Measurements from ENCODE around the gene SPRR2D.

DNA sequence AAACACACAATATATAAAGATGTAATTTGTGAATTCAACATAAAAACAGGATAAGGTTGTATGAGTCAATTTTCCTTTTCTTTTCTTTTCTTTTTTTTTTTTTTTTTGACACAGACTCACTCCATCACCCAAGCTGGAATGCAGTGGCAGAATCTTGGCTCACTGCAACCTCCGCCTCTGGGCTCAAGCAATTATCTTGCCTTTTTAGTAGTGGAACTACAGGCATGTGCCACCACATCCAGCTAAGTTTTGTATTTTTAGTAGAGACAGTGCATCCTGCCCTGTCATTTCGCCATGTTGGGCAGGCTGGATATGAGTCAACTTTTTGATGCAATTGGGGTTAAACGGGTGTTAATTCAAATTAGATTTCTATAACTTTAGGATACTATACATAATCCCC lies 40.8 kb upstream of the SPRR2D start:
- TF ChIP-seq POLR2A (IDR thresholded peaks at IDR 0.05; ENCODE audit: control extremely low read depth in 1 of 2, low read depth in 2 of 2, low read length in 2 of 2) (no peak), EZH2 (IDR thresholded peaks at IDR 0.05; ENCODE audit: low read depth, low read length, severe bottlenecking) (no peak), EP300 (IDR thresholded peaks at IDR 0.05; ENCODE audit: borderline replicate concordance in 1 of 2, low read depth in 2 of 2, low read length in 2 of 2) (no peak), SP1 (IDR thresholded peaks at IDR 0.05; ENCODE audit: low read depth, low read length) (no peak), POLR2AphosphoS5 (IDR thresholded peaks at IDR 0.05; ENCODE audit: low read depth, low read length) (no peak), SAP30 (IDR thresholded peaks at IDR 0.05; ENCODE audit: insufficient read depth, insufficient replicate concordance, low read length) (no peak), EGR1 (IDR thresholded peaks at IDR 0.05; ENCODE audit: borderline replicate concordance, low read depth, low read length) (no peak), SIN3A (conservative IDR thresholded peaks at IDR 0.05 in 1 of 2, IDR thresholded peaks at IDR 0.05 in 1 of 2; ENCODE audit: low read depth in 1 of 2, low read length in 2 of 2) (no peak), ZNF274 (IDR thresholded peaks at IDR 0.05; ENCODE audit: borderline replicate concordance, extremely low read depth, low read length) (no peak), JUN (IDR thresholded peaks at IDR 0.05; ENCODE audit: low read depth, low read length) (no peak), NRF1 (IDR thresholded peaks at IDR 0.05; ENCODE audit: low read depth, low read length) (no peak)
- TF ChIP-seq, protein P1, sequence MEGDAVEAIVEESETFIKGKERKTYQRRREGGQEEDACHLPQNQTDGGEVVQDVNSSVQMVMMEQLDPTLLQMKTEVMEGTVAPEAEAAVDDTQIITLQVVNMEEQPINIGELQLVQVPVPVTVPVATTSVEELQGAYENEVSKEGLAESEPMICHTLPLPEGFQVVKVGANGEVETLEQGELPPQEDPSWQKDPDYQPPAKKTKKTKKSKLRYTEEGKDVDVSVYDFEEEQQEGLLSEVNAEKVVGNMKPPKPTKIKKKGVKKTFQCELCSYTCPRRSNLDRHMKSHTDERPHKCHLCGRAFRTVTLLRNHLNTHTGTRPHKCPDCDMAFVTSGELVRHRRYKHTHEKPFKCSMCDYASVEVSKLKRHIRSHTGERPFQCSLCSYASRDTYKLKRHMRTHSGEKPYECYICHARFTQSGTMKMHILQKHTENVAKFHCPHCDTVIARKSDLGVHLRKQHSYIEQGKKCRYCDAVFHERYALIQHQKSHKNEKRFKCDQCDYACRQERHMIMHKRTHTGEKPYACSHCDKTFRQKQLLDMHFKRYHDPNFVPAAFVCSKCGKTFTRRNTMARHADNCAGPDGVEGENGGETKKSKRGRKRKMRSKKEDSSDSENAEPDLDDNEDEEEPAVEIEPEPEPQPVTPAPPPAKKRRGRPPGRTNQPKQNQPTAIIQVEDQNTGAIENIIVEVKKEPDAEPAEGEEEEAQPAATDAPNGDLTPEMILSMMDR (IDR thresholded peaks at IDR 0.05; ENCODE audit: control extremely low read depth in 1 of 3, insufficient read depth in 1 of 3, low read depth in 1 of 3, low read length in 3 of 3) = no peak
- TF ChIP-seq, protein P2, sequence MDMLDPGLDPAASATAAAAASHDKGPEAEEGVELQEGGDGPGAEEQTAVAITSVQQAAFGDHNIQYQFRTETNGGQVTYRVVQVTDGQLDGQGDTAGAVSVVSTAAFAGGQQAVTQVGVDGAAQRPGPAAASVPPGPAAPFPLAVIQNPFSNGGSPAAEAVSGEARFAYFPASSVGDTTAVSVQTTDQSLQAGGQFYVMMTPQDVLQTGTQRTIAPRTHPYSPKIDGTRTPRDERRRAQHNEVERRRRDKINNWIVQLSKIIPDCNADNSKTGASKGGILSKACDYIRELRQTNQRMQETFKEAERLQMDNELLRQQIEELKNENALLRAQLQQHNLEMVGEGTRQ (IDR thresholded peaks at IDR 0.05; ENCODE audit: low read length) = no peak
